HL-60 (cell line): Measurements from ENCODE around the gene NGFR. TPM values are rescaled to one million over a fixed set of nuclear protein-coding genes. Genes with fewer than 3 reads are reported as not detected.

ENCODE experiments used
- DNase-seq, 2 experiments: peaks; one replicate each; pipeline ENCODE4 v3.0.0-alpha.2; 2010 to 2020; ENCODE audit warnings: low read depth in 1 of 2, low spot score in 1 of 2
- H3K27ac ChIP-seq: fragments of 250-450 bp; sonication (Bioruptor Pico); replicated peaks from 2 replicates; pipeline ENCODE4 v1.5.1; 2020; ENCODE audit warnings: mild to moderate bottlenecking, moderate library complexity
- H3K27me3 ChIP-seq: fragments of 250-450 bp; sonication (Bioruptor Pico); 2 replicates; pipeline ENCODE4 v1.5.1; 2021; ENCODE audit warnings: mild to moderate bottlenecking, moderate library complexity; ENCODE audit not compliant: insufficient read depth, poor library complexity, severe bottlenecking
- H3K4me3 ChIP-seq: replicated peaks from 2 replicates; pipeline ENCODE4 v1.5.1; 2011; ENCODE audit warnings: mild to moderate bottlenecking, control low read depth, low read length; ENCODE audit not compliant: insufficient read depth
- GABPA ChIP-seq: IDR thresholded peaks from 2 replicates; pipeline ENCODE4 v1.6.1; 2012; ENCODE audit warnings: low read depth
- microRNA-seq: library from miRNA; unstranded; fragments of <30 nt; microRNA quantifications from one replicate; pipeline ENCODE4, GENCODE V29; 2018
- TF ChIP-seq, protein P1 (sequence below): IDR thresholded peaks from one replicate; pipeline ENCODE4 v1.5.1; 2011; ENCODE audit warnings: low read length, control low read depth, inconsistent platforms; ENCODE audit not compliant: insufficient read depth

The NGFR gene

DNA sequence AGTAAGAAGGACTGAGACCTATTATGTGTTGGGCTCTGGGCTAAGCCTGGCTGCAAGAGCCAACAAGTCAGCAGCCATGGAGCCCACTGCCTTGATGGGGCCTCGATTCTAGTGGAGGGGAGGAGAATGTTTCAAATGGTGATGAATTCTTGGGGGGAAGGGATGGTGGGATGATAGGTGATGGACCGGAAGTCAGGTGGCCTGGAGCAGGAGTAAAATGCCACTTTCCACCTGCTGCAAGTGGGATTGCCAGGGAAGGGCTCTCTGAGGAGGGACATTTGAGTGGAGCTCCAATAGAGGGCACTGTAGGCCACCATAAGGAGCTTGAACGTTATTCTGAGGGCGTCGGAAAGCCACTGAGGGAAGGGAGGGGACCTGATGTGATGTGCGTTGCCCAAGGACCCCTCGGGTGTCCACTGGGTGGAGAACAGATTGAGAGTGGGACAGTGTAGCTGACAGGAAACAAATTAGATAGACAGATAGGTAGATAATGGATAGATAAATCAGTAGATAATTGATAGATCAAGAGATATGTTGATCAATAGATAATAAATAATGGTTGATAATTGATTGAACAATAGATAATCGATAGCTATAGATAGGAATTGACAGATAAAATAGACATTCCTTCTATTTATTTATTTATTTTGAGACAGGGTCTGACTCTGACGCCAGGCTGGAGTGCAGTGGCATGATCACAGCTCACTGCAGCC lies 62.4 kb downstream of the NGFR start:
- DNase-seq = peak in 1 of 2 experiments; percentile 50
- Histone ChIP-seq H3K27me3 (no peaks in the 10 kb centered on the region), H3K27ac (no peak overlapping the region), H3K4me3 (no peak overlapping the region)
- TF ChIP-seq, protein P1, sequence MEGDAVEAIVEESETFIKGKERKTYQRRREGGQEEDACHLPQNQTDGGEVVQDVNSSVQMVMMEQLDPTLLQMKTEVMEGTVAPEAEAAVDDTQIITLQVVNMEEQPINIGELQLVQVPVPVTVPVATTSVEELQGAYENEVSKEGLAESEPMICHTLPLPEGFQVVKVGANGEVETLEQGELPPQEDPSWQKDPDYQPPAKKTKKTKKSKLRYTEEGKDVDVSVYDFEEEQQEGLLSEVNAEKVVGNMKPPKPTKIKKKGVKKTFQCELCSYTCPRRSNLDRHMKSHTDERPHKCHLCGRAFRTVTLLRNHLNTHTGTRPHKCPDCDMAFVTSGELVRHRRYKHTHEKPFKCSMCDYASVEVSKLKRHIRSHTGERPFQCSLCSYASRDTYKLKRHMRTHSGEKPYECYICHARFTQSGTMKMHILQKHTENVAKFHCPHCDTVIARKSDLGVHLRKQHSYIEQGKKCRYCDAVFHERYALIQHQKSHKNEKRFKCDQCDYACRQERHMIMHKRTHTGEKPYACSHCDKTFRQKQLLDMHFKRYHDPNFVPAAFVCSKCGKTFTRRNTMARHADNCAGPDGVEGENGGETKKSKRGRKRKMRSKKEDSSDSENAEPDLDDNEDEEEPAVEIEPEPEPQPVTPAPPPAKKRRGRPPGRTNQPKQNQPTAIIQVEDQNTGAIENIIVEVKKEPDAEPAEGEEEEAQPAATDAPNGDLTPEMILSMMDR = peak; percentile 51
- no peak for TF ChIP-seq GABPA

Small RNA genes within 50 kb of the gene (microRNA-seq; reads per million reads assigned to microRNA genes)
- gene MIR6165 = not detected
